NCI-H187 treated with DMSO at 0.1 percent for 48 hours (cell line): Measurements from ENCODE around the gene SLC9A9.

Experiments used
- DNase-seq: peaks from one replicate; lab custom pipeline; 2025; lab: John Stamatoyannopoulos, UW

Gene SLC9A9

GRCh38 chr3:143644370-143645089, 203.7 kb downstream of the SLC9A9 start:
- DNase-seq, result peak; percentile 60

DNA sequence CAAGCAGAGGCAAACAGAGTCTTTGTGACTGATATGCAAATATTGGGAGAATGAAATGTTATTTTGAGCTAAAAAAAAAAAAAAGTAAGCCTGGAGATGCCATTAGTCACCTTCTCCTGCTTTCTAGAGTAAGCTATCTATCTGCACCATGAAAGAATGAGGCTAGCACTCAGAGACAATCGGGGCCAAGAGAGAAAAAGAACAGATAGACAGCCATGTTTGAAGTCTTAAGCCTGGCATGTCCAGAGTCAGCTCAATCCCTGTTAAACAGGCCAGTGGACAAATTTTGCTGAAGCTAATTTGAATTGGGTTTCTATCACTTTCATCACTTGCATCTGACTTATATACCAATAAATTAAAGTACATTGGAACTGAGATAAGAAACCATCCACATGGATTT, 204.4 kb downstream of the SLC9A9 start:
- DNase-seq, result no peak

- DNase-seq, result no peak
Observed at GRCh38 chr3:143640774-143641173, 207.5 kb downstream of the SLC9A9 start.

DNA sequence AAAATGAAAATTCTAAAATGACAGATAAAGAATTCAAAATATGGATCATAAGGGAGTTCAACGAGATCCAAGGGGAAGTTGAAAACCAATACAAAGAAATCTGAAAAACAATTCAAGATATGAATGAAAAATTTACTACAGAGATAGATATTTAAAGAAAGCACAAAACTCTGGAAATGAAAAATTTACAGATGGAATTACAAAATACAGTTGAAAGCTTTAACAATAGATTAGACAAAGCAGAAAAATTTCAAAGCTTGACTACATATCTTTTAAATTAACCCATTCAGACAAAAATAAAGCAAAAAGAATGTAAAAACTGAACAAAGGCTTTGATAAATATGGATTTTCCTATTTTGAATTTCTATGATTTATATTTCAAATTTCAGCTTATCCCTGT, 211.1 kb downstream of the SLC9A9 start:
- DNase-seq, result no peak

GRCh38 chr3:143634991-143635390, 213.3 kb downstream of the SLC9A9 start:
- DNase-seq, result no peak

DNA sequence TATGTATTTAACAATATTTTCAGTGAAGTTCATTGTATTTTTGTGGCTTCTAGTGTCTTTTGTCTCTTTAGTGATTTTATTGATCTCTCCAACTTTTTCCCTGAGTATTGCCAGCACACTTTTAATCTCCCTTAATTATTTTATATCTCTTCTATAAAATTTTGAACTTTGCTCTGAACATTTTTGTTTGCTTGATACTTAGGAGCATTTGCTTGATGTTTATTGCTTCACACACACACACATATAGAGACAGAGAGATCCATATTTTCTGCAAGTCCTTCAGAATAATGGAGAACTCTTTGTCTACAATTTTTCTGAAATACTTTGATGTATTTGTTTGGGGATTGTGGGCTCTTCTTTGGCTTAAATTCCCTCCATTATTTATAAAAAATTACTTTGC, 213.8 kb downstream of the SLC9A9 start:
- DNase-seq, result no peak

- DNase-seq, result no peak
Observed at GRCh38 chr3:143633816-143634215, 214.5 kb downstream of the SLC9A9 start.

DNA sequence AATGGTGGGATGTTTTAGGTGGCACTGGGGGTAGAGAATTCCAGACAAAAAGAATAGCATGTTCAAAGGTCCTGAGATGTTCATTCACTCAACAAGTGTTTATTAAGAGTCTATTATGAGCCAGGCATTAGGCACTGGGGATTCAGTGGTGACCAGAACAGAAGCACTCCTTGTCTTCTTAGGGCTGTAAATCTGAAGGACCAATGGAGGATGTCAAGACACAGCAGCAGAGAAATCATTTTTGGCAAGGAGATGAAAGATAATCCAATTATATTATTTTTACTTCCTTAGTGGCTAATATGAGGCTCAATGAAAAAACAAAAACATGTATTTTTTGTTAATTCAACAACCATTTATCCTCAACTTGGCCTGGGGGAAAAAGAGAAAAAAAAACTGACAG, 218.5 kb downstream of the SLC9A9 start:
- DNase-seq, result no peak

DNA sequence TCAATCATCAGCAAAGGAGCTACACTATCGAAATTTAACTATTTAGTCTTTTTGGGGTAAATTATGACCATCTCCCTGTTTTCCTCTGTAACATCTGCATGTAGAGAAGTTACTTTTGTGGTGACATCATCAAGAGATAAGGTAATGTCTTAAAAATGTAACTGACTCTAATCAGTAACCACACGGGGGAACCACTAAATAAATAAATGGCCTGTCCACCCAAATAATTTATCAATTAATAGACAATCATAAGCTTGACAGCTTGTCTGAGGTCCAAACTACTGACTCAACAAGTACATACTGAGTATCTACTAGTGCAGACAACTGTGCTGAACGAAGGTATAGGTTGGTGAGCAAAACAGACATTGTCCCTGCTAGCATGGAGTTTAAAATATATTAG, 219.3 kb downstream of the SLC9A9 start:
- no peak for DNase-seq

DNA sequence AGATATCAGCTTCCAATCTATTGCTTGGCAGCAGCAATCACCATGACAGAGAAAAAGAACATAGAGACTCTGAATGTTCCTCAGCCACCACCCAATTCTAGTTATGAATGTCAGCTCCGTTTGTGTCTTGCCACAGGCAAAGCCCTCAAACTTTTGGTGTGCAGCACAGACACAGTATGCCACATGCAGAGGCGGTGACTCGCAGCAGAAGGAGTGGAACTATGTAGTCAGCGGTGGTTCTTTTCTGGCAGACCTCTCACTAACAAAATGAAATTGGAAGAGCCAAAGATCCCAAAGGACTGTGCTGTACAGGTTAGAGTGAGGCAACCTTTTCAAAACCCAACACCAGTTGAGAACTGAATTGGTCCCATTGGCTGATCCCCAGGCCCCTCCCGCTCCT, 220.9 kb downstream of the SLC9A9 start:
- DNase-seq, result no peak

DNA sequence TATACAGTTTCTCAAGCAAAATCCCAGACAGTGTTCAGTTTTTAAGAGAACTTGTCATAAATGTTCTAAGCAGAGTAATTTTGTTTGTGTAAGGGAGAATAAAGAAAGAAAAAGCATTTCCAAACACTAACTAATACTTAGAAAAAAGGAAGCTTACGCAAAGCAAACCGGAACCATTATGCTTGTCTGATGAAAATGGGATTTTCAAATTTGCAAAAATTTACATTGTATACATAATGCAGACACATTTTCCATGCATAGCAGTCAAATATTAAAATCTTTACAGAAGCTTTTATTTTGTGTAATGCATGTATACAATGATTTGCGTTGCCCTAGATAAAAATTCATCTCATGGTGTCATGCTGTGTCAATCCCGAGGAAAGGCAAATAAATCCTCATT, 229.0 kb downstream of the SLC9A9 start:
- no peak for DNase-seq

DNA sequence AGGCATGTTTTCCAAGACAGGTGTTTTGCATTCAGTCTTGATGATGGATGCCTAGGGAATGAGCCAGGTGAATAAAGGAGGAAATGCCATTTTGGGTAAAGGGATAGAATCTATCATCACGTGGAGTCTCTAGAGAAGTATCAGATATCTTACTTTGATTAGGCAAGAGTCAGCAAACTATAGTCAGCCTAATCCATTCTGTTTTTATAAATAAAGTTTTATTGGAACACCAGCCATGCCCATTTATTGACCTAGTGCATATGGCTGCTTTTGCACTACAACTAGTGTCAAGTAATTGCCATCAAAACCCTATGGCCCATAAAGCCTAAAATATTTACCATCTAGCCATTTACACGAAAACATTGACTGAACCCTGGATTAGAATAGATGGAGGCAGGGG, 231.2 kb downstream of the SLC9A9 start:
- no peak for DNase-seq

DNA sequence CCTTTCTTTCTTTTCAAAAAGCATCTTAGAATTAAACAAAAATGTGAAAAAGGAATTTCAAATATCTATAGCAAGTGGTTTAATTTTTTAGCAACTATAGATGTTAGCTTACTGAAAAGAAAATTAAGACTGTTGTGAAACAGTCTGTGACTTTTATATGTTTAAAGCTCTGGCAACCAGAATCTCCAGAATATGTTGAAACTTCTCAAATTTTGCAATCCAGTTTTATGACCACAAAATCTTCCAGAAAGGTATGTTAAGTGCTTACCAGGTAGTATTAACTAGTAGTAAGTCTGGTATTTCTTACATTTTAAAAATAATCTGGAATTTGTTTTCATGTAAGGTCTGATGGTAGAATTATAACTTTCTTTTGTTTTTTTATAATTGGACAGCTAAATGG, 235.0 kb downstream of the SLC9A9 start:
- DNase-seq, result no peak

DNA sequence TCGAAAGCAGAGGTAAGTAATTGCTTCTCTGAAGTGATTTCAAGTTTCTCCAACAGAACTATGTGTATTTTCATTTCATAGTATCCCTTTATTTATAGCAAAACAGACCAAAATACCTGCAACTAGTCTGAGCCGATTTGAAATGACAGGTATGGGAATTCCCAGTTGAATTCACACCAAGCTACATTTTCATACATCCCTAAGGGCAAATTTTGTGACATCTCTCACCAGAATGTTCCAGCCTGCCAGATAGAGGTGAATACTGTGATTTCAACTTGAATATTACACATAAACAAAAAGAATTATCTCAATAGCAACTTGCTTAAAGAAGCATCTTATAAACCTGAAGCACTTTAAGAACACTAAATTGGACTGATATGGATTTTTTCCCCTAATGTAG, 235.7 kb downstream of the SLC9A9 start:
- no peak for DNase-seq

GRCh38 chr3:143608966-143609365, 239.3 kb downstream of the SLC9A9 start:
- DNase-seq, result no peak

GRCh38 chr3:143605233-143605950, 242.9 kb downstream of the SLC9A9 start:
- DNase-seq, result no peak

- DNase-seq, result no peak
Observed at GRCh38 chr3:143604402-143605185, 243.7 kb downstream of the SLC9A9 start.

GRCh38 chr3:143603774-143604173, 244.5 kb downstream of the SLC9A9 start:
- DNase-seq, result no peak

DNA sequence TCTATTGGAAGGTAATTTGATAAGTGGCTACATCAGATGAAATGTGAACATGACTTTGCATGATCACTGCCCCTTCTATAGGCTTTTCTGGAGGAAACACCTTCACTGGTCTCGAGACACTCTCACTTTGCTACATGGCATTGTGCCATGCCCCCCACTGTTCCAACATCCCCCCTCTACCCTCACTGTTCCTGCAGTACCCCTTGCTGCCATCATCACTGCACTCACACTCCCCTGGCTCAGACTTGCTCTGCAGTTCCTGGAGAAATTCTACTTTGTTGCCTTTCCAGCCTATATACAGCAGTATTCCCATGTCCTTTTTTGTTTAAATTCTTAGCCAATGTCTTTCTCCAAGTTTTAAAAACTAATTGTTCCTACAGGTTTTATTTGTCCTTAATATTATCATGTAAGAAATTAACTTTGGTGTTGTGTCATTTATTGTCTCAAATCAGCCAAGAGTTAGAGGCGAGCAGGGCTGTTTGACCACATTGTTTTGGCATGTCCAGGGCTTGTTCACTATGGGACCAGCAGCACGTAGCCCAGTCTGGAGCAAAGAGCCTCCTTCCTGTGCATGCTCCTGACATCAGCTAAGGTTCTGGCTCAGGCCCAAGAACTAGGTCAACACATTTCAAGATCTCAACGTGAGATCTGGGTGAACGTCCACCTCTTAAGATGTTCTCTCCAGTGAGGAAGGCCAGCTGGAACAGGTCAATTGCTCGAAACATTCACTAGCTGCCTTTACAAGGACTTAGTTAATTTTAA, 246.4 kb downstream of the SLC9A9 start:
- DNase-seq, result no peak

DNA sequence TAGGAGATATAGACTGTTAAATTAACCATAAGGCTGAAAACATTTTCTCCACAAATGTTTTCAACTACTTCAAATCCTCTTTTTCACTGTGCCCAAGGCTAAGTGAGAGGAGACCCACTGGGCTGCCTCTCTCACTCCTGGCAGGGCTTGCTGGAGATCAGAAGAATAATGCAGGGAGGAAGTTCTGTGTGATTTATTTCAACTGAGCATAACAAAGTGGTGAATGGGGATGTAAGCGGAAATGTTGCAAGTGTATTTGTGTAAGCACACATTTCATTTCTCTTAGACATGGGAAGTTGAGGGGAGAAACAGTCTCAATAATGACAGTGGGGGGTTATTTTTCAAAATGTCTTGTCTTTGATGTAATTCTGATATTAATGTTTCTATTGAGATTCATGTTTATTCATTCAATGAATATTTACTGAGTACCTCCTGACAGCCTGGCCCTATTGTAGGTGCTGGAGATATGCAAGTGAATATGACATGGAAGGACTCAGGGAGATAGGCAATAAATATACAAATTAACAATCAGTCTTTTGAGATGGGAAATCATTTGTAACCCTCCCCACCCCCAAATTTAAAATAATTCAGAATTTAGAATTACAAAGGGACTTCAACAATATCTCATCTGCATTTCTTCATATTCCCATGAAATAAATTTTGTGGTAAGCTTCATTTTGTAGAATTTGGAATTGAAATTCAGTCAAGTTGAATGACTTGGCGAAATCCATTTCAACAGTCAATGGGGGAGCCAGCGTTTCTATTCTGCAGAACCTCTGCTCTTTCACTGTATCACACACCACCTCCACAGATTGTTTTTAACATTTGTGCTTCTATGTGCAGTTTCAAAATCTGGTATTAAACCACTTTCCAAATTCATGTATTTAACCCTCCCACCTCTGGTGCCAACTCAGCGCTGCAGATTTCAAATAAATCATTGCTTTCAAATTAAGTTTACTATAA, 247.2 kb downstream of the SLC9A9 start:
- DNase-seq, result no peak
